ENCODE data around the gene GNG12. TPM values are rescaled to one million over a fixed set of nuclear protein-coding genes. Genes with fewer than 3 reads are reported as not detected.

The GNG12 gene
- total RNA-seq, 1 experiment from 2014 or later, result 23.7 TPM

DNA sequence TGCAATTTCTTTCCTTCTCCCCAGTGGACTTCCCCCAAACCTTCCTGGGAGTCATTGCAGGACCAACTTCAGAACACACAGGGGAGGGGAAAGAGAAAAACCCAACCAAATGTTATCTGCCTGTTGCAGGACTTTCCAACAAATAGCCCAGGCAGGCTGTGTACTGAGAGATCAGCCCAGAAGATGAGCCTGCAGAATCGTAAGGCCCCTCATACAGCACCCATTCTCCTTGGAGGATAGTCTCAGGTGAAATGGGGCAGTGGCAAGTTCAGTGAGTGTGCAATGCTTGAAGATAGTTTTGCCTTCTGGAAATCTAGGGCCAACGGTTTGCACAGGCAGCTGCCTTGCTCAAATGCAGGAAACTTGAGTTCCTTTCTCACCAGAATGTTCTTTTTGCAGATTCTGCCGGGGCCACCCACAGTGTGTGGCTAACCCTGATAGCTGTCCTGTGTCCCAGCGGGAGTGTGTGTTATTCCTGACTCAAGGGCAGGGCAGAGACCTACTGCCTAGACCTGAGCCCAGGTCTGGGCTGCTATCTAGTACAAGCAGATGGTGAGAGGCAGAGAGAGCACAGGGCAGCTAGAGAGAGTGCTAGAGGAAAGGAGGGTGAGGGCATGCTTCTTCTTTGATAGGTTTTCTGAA, 99.5 kb downstream of the GNG12 start:
- POLR2A ChIA-PET, result no interaction called here
- no peaks in the 10 kb centered on the region for H3K27me3 Mint-ChIP-seq (ENCODE audit: low read depth)
- TF ChIP-seq ZNF317 (CRISPR knock-in tag; IDR thresholded peaks at IDR 0.05; ENCODE audit: borderline replicate concordance, low read depth), result no peak
- TF ChIP-seq ZNF281 (CRISPR knock-in tag; IDR thresholded peaks at IDR 0.05), result no peak
- no peaks in the 10 kb centered on the region for H3K9me3 Mint-ChIP-seq
- peaks cover 29% of the 10 kb centered on the region for H3K4me1 Mint-ChIP-seq
- H3K27ac Mint-ChIP-seq, result peak overlapping the region; percentile 48; the same call in 1 of the 2 replicates
- CTCF ChIA-PET, result interaction anchor here (1.0 kb wide), 2 partner anchors 26 to 172 kb away, joined by 3 read pairs; no protein-coding TSS in a partner anchor
- no peaks in the 10 kb centered on the region for H3K36me3 Mint-ChIP-seq
- DNase-seq (ENCODE audit: low spot score) (no peak), ATAC-seq (peak; percentile 65)
- no peak overlapping the region for H3K4me3 Mint-ChIP-seq

GRCh38 chr1:67732750-67733151, 100.5 kb downstream of the GNG12 start:
- H3K9me3 Mint-ChIP-seq, result no peaks in the 10 kb centered on the region
- ATAC-seq (no peak), DNase-seq (ENCODE audit: low spot score) (no peak)
- CTCF ChIA-PET, result no interaction called here
- no peak overlapping the region for H3K4me3 Mint-ChIP-seq
- POLR2A ChIA-PET, result interaction anchor here (2.0 kb wide), 1 partner anchor 47 kb away, joined by 5 read pairs; the partner anchor contains the start of gene GADD45A
- no peaks in the 10 kb centered on the region for H3K36me3 Mint-ChIP-seq
- H3K4me1 Mint-ChIP-seq, result peaks cover 29% of the 10 kb centered on the region
- H3K27me3 Mint-ChIP-seq (ENCODE audit: low read depth), result no peaks in the 10 kb centered on the region
- H3K27ac Mint-ChIP-seq, result no peak overlapping the region
- TF ChIP-seq NFATC4 (CRISPR knock-in tag; IDR thresholded peaks at IDR 0.05) (no peak), AFF4 (CRISPR knock-in tag; IDR thresholded peaks at IDR 0.05; ENCODE audit: borderline replicate concordance) (no peak), ZNF396 (CRISPR knock-in tag; IDR thresholded peaks at IDR 0.05; ENCODE audit: borderline replicate concordance) (no peak), ELF4 (CRISPR knock-in tag; IDR thresholded peaks at IDR 0.05; ENCODE audit: low read depth) (no peak), SP1 (CRISPR knock-in tag; conservative IDR thresholded peaks at IDR 0.05) (no peak), ERG (CRISPR knock-in tag; IDR thresholded peaks at IDR 0.05) (no peak), HMGXB4 (CRISPR knock-in tag; IDR thresholded peaks at IDR 0.05) (no peak), GTF2I (CRISPR knock-in tag; conservative IDR thresholded peaks at IDR 0.05) (no peak), ATF6 (CRISPR knock-in tag; IDR thresholded peaks at IDR 0.05) (no peak), E2F5 (CRISPR knock-in tag; IDR thresholded peaks at IDR 0.05) (no peak)
- TF ChIP-seq, protein P1, sequence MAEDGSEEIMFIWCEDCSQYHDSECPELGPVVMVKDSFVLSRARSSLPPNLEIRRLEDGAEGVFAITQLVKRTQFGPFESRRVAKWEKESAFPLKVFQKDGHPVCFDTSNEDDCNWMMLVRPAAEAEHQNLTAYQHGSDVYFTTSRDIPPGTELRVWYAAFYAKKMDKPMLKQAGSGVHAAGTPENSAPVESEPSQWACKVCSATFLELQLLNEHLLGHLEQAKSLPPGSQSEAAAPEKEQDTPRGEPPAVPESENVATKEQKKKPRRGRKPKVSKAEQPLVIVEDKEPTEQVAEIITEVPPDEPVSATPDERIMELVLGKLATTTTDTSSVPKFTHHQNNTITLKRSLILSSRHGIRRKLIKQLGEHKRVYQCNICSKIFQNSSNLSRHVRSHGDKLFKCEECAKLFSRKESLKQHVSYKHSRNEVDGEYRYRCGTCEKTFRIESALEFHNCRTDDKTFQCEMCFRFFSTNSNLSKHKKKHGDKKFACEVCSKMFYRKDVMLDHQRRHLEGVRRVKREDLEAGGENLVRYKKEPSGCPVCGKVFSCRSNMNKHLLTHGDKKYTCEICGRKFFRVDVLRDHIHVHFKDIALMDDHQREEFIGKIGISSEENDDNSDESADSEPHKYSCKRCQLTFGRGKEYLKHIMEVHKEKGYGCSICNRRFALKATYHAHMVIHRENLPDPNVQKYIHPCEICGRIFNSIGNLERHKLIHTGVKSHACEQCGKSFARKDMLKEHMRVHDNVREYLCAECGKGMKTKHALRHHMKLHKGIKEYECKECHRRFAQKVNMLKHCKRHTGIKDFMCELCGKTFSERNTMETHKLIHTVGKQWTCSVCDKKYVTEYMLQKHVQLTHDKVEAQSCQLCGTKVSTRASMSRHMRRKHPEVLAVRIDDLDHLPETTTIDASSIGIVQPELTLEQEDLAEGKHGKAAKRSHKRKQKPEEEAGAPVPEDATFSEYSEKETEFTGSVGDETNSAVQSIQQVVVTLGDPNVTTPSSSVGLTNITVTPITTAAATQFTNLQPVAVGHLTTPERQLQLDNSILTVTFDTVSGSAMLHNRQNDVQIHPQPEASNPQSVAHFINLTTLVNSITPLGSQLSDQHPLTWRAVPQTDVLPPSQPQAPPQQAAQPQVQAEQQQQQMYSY (CRISPR knock-in tag; IDR thresholded peaks at IDR 0.05), result no peak
